Hematopoietic multipotent progenitor cell treated with erythropoietin and hydrocortisone succinate and interleukin-3 and kit ligand, for 17 days (in vitro differentiated cells): ENCODE results near the gene MACROD1.

Source experiments
- DNase-seq: peaks from one replicate; pipeline ENCODE4 v3.0.0-alpha.2; 2015; ENCODE audit warnings: low spot score

MACROD1 gene

DNA sequence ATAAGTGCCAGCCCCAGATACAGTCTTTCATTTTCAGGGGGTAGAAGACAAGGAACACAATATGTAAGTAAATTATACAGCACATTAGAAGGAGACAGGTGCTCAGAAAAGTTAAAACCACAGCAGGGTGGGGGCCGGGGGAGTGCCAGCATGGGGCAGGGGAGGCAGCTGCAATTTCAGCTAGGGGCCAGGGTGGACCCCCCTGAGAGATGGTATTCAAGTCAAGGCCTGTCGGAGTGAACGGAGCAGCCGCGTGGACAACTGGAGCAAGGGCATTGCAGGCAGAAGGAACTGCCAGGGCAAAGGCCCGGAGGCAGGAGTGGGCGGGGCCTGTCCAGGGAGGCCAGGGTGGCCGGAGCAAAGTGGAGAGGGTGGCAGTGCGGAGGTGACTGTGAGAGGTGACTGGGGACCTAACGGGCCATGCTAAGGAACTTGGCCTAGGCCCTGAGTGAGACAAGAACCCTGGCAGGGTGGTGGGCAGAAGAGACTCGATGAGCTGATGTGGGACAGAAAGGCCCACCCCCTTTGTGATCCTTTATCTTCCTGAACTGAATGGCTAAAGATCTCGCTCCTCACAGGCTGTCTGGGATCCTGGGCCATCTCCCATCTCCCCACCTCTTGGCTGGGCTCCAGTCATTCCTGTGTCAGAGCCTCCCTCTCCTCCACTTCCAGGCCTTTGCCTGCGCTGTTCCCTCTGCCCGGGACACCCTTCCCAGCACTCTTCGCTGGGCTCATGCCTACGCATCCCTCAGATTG is 152.6 kb downstream of the MACROD1 start:
- DNase-seq, result no peak

DNA sequence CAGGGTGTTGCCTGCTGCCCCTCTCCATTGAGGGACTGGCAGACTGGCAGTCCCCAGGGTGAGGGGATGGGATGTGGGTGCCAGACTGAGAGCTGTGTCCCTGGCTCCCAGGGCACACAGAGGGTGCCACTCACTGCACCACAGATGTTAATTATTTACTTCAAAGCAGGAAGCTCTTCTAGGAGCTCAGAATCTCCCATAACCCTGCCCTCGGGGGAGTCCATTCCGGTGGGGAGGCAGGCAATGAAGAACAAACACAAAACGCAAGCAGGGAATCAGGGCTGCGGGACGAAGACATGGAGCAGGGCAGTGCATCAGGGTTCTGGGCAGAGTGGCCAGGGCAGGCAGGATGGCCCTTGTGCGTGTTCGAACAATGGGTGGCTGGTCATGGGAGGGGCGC is 154.5 kb downstream of the MACROD1 start:
- DNase-seq, result no peak

DNA sequence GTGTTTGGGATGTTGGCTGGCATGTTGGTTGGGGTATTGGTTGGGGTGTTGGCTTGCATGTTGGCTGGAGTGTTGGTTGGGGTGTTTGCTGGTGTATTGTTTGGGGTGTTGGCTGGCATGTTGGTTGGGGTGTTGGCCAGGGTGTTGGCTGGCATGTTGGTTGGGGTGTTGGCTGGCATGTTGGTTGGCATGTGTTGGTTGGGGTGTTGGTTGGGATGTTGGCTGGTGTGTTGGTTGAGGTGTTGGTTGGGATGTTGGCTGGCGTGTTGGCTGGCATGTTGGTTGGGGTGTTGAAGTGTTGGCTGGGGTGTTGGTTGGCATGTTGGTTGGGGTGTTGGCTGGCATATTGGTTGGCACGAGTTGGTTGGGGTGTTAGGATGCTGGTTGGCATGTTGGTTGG is 155.1 kb downstream of the MACROD1 start:
- DNase-seq, result no peak

DNA sequence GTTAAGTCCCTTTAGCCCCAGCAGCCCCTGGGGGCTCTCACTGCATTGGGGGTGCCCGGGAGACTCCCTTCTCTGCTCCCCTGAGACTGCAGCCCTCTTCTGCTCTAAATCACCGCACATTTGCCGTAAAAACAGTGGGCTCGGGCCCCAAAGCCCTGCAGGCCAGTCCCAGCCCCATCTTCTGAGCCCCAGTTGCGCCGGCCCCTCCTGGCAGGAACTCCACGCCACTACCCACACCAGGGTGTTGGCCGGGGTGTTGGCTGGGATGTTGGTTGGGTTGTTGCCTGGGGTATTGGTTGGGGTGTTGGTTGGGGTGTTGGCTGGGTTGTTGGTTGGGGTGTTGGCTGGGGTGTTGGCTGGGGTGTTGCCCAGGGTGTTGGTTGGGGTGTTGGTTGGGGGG is 156.2 kb downstream of the MACROD1 start:
- no peak for DNase-seq

DNA sequence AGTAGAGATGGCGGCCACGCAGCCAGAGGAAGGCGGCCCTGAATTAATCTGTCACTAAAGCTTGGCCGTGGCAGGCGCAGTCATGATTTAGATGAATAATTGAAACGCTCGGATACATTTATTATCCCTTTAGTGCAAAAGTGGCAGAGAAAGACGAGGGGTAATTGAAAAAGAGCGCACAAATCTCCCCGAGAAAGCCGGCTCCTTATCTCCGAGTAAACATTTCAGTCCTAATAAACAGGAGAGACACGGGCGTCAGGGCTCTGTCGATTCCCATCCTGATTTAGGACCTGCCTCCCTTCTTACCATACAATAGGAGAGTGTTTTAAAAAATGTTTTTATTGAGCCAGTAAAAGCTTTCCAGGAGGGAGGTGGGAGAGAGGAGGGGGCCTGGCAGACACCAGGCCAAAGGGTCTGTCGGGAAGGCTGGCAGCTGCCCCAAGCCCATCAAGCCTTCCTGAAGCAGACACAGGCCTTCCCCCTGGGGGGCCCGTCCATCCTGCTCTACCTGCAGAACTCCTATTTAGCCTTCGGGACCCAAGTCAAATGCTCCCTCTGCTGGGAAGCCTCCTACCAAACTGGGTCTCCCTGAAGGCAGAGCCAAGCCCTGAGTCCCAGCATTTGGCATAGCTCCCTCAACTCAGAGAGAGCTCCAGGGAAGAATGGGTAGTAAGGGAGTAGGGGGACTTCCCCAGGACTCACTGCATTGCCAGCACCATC is 156.8 kb downstream of the MACROD1 start:
- no peak for DNase-seq

DNA sequence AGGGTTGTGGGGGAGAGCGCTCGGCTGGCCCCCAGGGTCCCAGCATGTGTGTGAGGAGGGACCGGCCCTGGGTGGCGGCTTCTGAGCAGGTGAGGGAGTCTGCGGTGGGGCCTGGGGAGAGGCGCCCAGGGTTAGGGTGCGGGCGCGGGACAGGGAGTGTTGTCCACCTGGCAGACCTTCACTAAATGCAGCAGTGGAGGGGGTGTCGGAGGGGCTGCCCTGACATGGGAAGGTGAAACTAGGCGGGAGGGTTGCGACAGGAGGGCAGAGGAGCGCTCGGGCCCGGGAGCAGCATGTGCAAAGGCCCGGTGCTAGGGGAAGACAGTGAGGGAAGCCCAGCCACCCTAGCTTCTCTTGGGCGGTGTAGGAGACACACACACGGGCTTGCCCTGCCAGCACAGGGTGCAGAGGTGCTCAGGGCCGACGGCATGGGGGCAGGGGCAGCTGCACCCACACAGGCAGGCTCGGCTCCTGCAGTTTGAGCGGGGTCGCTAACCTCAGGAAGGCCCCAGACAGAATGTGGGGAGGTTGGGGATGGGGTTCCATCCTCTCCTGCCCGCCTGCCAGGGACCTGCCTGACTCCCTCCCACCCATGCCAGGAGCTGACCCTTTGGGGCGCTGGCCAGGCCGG is 157.5 kb downstream of the MACROD1 start:
- no peak for DNase-seq

DNA sequence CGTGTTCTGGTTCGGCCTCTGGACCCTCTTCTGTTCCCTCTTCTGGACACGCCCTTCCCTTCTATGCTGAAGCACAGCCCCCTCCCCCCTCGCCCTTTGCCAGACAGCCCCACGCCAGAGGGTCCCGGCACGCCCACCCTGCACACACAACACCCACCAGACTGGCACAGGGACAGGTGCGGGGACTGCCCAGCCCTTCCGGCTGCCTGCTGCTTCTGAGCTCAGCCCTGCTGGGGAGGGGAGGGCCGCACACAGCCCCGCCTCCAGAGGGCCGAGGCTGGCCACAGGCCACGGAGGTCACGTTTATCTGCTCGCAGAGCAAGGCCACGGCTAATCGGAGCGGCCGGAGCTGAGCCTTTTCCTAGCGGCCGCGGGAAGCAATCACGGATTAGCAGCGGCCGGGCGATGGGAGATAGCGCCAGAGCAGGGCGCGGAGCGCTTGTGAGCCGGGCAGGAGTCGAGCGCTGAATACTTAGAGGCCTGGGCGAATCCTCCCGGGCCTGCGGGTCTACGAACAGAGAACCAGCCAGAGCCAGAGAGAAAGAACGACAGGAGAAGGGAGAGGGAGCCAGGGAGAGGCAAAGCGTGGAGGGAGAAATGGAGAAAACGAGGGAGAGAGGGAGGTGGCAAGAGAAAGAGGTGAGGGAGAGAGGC is 158.2 kb downstream of the MACROD1 start:
- no peak for DNase-seq

DNA sequence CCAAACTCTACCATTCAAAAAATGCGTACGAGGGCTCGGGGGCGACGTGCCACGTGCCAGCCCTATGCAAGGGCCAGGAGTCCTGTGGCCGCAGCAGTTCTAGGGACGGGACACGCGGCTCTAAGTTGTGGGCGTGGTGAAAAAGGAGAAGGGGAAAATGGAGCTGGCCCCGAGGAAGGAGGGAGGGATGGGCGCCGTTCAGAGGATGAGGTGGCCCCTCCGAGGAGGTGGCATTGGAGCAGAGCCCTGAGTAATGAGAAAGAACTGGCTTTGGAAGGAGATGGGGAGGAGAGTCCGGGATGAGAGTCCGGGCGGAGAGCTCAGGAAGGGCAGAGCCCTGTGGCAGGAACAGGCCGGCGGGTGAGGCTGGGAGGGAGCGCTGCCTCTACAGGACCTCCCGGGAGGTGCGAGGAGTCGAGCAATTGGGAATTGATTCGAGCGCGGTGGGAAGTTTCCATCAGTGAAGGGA is 158.7 kb downstream of the MACROD1 start:
- no peak for DNase-seq

DNA sequence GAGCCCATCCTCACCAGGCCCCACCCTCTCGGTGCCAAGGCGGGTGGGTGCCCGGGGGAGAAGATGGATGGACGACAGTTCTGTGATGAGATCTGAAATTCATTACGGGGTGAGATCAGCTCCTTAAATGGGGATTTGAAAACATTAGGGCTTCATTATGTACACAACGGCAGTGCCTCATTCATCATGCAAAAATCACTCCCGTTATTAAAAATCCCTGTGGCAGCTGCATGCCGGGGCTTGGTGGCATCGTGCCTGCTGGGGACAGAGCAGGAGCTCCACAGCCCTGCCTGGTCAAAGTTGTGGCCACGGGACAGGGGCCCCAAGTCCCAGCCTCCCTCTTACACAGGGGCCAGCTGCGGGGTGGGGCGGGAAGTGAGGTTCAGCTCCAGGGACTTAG is 159.5 kb downstream of the MACROD1 start:
- no peak for DNase-seq

DNA sequence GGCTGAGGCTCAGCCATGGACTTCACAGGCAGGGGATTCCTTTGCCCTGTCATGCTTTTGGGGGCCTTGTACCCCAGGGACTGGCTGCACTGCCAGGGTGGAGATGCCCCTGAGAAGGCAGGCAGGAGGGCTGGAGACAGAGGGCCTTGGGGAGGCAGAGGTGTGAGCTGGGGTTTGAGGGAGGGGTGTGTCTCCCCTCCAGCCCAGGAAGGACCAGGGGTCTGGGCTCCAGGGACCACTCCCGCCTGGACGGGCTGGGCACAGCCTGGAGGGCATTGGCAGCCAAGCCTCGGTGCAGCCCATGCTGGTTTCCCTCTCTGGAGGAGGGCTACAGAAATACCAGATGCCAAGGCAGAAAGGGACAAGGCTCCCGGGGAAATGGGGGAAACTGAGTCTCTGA is 160.2 kb downstream of the MACROD1 start:
- DNase-seq, result no peak

DNA sequence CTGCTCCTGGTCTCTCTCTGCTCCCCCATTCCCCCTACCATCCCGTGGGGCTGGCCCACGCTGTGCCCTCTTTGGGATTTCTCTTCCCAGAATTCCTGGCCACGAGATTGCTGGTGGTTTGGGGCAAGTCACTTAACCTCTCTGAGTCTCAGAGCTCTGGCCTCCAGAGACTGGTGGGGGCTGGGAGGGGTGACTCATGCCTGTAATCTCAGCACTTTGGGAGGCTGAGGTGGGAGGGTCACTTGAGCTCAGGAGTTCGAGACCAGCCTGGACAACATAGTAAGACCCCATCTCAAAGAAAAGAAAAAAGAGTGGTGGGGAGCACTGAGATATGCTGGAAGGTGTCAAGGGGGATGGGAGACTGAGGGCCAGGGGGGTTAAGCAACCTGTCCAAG is 161.3 kb downstream of the MACROD1 start:
- DNase-seq, result no peak

DNA sequence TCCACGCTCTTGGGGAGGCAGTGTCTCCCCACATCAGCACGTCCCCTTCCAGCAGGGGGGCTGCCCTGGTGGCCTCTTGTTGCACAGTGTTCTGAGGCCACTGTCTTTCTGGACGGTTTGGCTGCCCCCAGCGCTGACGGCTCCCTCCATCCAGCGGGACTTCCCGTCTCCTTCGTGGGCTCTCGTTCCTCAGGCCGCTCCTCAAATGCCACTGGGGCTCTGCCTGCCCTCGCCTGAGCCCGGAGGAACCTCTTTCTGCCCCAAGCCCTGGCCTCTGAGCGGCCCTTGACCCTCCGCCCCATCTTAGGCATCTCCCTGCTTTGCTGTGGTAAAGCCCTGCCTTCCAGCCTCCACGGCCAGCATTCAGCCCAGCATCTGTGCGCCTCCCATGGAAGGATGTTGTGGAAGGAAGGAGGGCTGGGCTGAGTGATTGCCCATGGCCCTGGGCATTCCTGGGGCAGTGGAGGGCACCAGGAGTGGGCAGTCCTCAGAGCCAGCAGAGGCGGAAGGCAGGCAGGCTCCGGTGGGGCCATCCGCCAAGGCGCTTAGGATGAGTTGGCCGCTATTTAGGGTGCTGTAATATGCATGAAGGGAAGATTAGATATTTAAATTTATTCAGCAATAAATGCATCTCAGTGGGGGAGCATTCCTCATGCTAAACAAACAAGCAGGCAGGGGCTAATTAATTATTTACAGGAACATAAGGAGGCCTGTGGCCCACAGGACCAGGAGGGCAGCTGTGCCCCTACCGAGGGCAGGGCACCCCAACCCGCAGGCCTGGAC is 161.9 kb downstream of the MACROD1 start:
- no peak for DNase-seq

DNA sequence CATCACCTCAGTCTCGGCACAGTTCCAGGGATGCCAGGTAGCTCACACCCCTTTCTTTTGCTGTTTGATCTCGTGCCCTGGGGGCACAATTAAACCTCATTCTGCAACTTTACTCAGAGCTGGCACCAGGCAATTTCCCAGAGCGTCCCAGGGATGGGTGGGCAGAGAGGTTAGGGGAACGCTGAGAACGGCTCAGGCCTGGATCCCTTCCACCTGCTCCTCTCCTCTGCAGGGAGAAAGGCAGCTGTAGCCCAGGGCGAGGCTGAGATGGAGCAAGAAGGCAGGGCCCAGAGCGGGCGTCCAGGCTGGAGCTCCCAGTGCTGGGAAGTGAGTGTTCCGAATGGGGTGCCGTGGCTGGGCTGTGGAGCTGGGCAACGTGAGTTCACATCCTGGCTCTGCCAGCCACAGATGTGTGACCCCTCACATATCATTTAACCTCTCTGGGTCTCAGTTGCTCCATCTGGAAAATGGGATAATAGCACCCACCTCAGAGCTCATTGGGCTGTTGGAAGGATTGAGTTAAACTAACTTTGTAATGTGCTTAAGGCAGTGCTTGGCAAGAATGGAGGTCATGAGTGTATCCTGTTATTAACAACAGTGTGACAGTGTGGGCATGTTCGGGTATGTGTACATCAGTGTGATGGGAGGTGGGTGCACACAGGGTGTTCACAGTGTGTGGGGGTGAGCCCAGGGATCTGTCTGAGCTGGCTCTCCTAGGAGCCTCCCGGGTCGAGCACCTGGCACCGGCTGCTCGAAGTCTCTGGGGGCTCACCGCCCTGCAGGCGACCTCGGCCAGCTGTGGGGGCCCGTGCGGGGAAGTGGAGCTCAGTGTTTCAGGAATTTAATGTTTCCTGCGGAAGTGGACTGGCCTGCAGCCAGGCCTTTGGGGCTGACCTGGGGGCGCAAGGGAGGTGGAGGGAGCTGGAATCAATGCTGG is 164.2 kb downstream of the MACROD1 start:
- DNase-seq, result no peak

DNA sequence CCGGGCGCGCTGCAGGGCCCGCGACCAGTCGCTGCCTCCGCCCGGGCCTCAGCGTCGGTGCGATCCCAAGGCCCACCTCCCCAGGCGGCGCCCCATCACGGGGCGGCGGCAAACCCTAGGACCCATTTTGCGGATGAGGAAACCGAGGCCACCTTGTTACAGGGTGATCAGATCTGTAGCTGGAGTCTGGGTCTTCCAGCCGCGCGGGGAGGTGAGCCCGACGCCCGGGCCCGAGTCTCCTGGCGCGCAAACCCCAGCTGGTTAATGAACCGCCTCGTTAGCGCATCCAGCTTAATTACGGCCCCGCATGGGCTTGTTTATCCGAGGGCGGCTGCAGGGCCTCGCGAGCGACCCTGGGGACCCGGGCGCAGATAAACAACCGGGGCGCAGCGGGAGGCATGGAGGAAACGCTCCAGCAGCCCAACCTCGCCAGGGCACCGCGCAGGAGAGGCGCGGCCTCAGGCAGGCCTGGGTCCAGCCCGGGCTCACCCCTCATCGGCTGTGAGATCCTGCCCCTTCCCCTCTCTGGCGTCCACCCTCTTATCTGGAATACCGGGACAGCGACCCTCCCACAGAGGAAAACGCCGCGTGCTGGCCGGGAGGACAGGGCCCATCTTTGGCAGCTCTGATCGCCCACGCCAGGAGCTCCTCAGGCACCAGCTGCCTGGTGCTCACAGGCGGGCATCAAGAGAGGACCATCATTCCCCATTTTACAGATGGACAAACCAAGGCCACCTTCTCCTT is 165.0 kb downstream of the MACROD1 start:
- no peak for DNase-seq

DNA sequence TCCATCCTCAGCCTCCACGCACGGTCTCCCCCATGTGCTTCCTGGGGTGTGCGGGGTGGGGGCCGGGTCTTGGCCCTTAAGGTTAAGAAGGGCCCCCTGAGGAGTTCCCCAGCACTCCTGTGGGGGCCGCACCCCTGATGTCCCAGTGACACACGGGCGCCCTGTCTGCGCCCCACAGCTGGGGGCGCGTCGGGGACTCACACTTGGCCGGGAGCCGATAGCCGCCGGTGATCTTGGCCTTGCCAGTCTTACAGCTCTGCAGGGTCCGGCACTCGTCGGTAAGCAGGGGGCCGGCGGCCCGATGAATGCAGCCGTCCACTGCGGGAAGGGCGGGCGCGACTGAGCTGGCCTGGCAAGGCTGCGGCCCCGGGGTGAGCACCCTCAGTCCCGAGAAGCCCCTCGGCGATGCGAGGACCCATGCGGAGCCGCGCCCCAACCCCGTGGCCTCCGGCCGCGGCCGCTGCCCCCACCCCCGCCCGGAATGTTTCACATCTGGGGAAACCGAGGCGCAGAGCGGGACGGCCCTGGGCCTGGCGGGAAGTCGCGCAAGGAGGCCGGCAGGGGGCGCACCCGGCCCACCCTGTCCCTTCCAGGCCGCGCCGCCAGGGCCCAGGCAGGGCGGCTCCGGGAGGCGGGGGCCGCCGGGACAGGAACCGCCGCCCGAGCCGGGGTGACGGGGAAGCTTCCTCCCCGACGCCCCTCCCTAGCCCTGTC is 165.7 kb downstream of the MACROD1 start:
- peak; percentile 62 for DNase-seq

DNA sequence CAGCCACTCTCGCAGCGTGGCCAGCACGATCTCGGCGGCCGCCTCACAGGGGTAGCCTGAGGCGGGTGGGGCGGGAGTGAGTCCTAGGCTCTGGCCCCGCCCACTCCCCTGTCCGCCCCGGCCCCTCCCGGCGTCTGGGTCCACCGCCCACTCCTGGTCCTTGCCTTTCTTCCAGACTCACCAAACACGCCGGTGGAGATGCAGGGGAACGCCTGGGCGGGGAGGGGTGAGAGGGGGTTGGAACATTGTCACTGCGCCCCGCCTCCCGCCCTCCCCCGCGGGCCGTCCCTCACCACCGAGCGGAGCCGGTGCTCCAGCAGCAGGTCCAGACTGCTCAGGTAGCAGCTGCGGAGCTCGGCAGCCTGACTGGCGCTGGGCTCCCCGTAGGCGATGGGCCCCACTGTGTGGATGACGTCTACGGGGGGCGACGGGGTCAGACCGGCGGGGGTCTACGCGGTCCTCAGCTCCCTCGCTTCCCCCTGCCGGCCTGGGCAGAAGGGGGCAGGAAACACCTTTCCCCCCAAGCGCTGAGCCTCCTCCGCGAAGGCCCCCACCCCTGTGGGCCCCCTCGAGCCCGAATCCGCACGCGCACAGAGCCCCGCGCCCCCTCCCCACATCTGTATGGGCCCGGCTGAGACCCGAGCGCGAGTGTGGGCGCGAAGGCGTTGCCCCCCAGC is 166.4 kb downstream of the MACROD1 start:
- DNase-seq, result no peak

DNA sequence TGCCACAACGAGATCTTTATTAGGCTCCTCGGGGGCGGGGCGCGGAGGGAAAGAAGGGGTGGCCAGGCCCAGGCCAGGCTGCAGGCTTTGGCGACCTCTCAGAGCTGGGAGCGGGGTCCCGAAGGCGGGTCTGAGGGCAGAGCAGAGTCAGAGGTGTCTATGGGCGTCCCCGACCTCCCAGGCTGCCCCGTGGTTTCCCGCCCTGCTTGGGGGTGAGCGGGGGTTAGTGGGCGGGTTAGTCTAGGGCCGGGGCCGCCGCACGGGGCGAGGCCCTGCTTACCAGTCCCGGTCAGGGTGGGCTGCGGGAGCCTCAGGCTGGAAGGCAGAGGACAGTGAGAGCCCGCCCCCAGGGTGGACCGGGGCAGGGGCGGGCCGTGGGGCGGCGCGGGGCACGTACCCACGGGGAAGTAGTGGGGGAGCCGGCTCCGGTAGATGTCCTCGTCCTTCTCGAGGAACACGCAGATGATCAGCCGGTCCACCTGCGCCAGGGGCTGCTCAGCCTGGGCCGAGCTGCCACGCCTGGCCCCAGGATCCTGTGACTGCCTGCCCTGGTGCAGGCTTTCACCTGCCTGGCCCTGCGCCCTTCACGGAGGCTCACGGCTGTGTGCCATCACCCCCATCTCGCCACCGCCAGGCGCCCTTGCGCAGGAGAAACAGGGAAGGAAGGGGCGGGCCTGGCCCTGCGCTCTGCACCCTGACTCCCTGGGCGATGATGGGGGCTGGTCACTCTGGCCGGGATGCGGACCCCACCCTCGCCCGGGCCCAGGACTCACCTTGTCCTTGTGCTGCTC is 167.2 kb downstream of the MACROD1 start:
- DNase-seq, result no peak

DNA sequence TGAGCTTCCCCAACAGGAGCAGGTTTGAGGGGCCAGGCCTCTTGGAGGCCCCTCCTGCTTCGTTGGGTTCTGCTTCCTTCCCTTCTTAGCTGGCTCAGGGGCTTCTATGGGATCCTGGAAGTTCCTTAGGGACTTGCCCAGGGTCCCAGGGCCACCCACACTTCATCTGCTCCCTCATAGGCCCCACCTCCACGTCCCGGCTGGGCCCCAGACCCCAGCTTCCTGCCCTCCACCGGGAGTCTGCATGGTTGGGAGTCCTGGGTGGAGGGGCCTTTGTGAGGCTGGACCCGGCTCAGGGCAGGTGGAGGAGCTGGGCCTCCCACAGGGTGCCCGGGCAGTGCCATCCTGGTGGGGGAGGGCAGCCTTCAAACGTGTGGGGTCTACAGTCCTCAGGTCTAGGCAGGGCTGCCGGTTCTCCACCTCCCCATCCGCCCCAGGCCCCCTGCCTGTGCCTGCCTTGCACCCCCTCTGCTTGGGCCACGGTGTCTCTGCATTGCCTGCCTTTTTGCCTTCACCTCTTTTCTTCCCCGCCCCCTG is 168.0 kb downstream of the MACROD1 start:
- no peak for DNase-seq
